Endothelial cell (in vitro differentiated cells): ENCODE data around the gene PYHIN1. TPM values are rescaled to one million over a fixed set of nuclear protein-coding genes. Genes with fewer than 3 reads are reported as not detected.

Source experiments
- DNase-seq: peaks from one replicate; pipeline ENCODE4 v3.0.0; 2021; ENCODE audit warnings: low spot score
- H3K27ac Mint-ChIP-seq: one replicate; pipeline ENCODE4 v1.8.0; 2021; ENCODE audit warnings: mixed read lengths, inconsistent platforms; ENCODE audit not compliant: unreplicated experiment
- H3K27me3 Mint-ChIP-seq: one replicate; pipeline ENCODE4 v1.8.0; 2021; ENCODE audit warnings: mild to moderate bottlenecking, moderate library complexity, mixed read lengths, inconsistent platforms; ENCODE audit not compliant: unreplicated experiment
- H3K36me3 Mint-ChIP-seq: one replicate; pipeline ENCODE4 v1.8.0; 2021; ENCODE audit warnings: mild to moderate bottlenecking, low read depth, mixed read lengths, inconsistent platforms; ENCODE audit not compliant: unreplicated experiment
- H3K4me1 Mint-ChIP-seq: one replicate; pipeline ENCODE4 v1.8.0; 2021; ENCODE audit warnings: mild to moderate bottlenecking, mixed read lengths, inconsistent platforms; ENCODE audit not compliant: unreplicated experiment
- H3K4me3 Mint-ChIP-seq: one replicate; pipeline ENCODE4 v1.8.0; 2021; ENCODE audit warnings: mild to moderate bottlenecking, mixed read lengths, inconsistent platforms; ENCODE audit not compliant: unreplicated experiment
- H3K9me3 Mint-ChIP-seq: one replicate; pipeline ENCODE4 v1.8.0; 2021; ENCODE audit warnings: mixed read lengths, inconsistent platforms; ENCODE audit not compliant: unreplicated experiment
- CTCF ChIP-seq: fragments of 200-600 bp; sonication (generic); IDR thresholded peaks from one replicate; pipeline ENCODE4 v1.5.0; 2021; ENCODE audit warnings: antibody characterized with exemption; ENCODE audit not compliant: unreplicated experiment
- total RNA-seq: library from RNA; stranded (reverse); fragmentation: NEBNext Ultra II Directional; extraction: Animal tissue kit (Norgen Biotek cat#: 25700); gene quantifications from one replicate; pipeline ENCODE4 v1.2.1, GENCODE V29; 2021; ENCODE audit not compliant: unreplicated experiment

PYHIN1 gene
- total RNA-seq, 1 donor from 2014 or later = not detected

- no peaks in the 10 kb centered on the region for H3K4me1 Mint-ChIP-seq
- H3K27me3 Mint-ChIP-seq = peaks cover 2% of the 10 kb centered on the region
- H3K9me3 Mint-ChIP-seq = no peaks in the 10 kb centered on the region
- no peak for DNase-seq
- H3K27ac Mint-ChIP-seq = no peak overlapping the region
- no peak overlapping the region for H3K4me3 Mint-ChIP-seq
- no peak for TF ChIP-seq CTCF
- no peaks in the 10 kb centered on the region for H3K36me3 Mint-ChIP-seq
Observed at GRCh38 chr1:158969855-158970254, 38.5 kb downstream of the PYHIN1 start.

- Mint-ChIP-seq H3K4me1 (no peaks in the 10 kb centered on the region), H3K27ac (no peak overlapping the region), H3K27me3 (peaks cover 2% of the 10 kb centered on the region), H3K36me3 (no peaks in the 10 kb centered on the region), H3K4me3 (no peak overlapping the region), H3K9me3 (no peaks in the 10 kb centered on the region)
- no peak for TF ChIP-seq CTCF
- peak; percentile 9 for DNase-seq
Observed at GRCh38 chr1:158972841-158973240, 41.5 kb downstream of the PYHIN1 start.

GRCh38 chr1:158976219-158976618, 44.9 kb downstream of the PYHIN1 start:
- H3K27ac Mint-ChIP-seq = no peak overlapping the region
- no peak overlapping the region for H3K4me3 Mint-ChIP-seq
- H3K36me3 Mint-ChIP-seq = no peaks in the 10 kb centered on the region
- H3K27me3 Mint-ChIP-seq = no peaks in the 10 kb centered on the region
- no peak for TF ChIP-seq CTCF
- no peaks in the 10 kb centered on the region for H3K4me1 Mint-ChIP-seq
- no peak for DNase-seq
- no peaks in the 10 kb centered on the region for H3K9me3 Mint-ChIP-seq

GRCh38 chr1:158978730-158979129, 47.4 kb downstream of the PYHIN1 start:
- H3K36me3 Mint-ChIP-seq = no peaks in the 10 kb centered on the region

GRCh38 chr1:158979229-158979628, 47.9 kb downstream of the PYHIN1 start:
- Mint-ChIP-seq H3K27me3 (no peaks in the 10 kb centered on the region), H3K4me1 (no peaks in the 10 kb centered on the region), H3K9me3 (no peaks in the 10 kb centered on the region), H3K36me3 (no peaks in the 10 kb centered on the region), H3K27ac (no peak overlapping the region), H3K4me3 (no peak overlapping the region)
- DNase-seq = no peak
- TF ChIP-seq CTCF = no peak

More at GRCh38 chr1:158978730-158979129, 47.4 kb downstream of the PYHIN1 start:
- no peak for TF ChIP-seq CTCF
- Mint-ChIP-seq H3K4me3 (no peak overlapping the region), H3K4me1 (no peaks in the 10 kb centered on the region), H3K27me3 (no peaks in the 10 kb centered on the region), H3K9me3 (no peaks in the 10 kb centered on the region), H3K27ac (no peak overlapping the region)
- DNase-seq = no peak
